ENCODE data around the gene NR1H4. TPM values are rescaled to one million over a fixed set of nuclear protein-coding genes. Genes with fewer than 3 reads are reported as not detected.

Gene NR1H4
- total and polyA plus RNA-seq, 2 of the 8 experiments (the other 6 are each of a cell fraction or from before 2014, with no cell fraction given) = not detected

- no peak for TF ChIP-seq HDAC6 (IDR thresholded peaks at IDR 0.05; ENCODE audit: low read depth, low read length)
These were observed 29.6 kb downstream of the NR1H4 start (continued) for GRCh38 chr12:100503228-100503628.

Measured in H1 (cell line).